NK-92 (cell line): ENCODE measurements around the gene SMG1.
"Not testable (repeated sequence)": the region's sequence is repeated elsewhere in the genome, so short reads cannot be mapped to it uniquely, and the experiment has no call there.

Experiments
- DNase-seq: peaks from one replicate; lab custom pipeline; 2025; ENCODE audit not compliant: unreplicated experiment; lab: John Stamatoyannopoulos, UW

Gene SMG1

DNA sequence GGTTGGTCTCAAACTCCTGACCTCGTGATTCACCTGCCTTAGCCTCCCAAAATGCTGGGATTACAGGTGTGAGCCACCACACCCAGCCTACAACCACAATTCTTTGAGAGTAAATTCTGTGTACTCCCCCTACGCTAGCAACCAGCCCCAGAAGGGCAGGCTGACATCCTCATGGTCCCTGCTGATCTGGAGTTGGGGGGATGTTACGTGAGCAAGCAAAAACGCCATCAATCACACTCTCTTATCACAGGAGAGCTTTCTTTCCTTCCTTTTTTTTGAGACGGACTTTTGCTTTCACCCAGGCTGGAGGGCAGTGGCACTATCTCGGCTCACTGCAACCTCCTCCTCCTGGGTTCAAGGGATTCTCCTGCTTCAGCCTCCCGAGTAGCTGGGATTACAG, 154.0 kb downstream of the SMG1 start:
- DNase-seq: not testable (repeated sequence)

DNA sequence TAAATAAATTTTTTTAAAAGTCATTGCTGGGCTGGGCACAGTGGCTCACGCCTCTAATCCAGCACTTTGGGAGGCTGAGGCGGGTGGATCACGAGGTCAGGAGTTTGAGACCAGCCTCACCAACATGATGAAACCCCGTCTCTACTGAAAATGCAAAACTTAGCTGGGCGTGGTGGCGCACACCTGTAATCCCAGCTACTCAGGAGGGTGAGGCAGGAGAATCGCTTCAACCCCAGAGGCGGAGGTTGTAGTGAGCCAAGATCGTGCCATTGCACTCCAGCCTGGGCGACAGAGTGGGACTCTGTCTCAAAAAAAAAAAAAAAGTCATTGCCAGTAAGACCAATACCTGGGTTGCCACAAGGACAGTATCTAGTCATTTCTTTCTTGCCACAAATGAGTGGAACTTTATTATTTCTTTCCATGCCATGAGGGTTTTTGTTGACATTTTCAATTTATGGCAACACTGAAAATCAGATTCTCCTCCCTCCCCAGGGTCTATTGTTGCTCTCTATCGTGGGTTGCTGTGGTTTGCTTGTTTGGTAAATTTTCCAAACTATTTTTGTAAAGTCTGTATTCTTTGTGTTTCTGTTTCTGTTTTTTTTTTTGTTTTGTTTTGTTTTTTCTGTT, 155.8 kb downstream of the SMG1 start:
- not testable (repeated sequence) for DNase-seq

DNA sequence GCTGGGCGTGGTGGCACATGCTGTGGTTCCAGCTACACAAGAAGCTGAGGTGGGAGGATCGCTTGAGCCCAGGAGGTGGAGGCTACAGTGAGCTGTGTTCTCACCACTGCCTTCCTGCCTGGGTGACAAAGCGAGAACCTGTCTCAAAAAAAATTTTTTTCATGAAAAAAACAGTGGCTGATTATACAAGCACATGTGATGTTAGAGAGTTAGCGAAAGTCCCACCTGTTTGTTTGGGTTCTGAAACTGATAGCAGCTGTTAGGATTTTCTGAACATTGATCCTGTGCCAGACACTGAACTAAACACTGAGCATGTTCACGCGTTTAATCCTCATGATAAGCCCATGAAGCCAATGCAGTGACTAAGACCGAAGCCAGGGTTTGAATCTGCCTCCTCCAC, 159.0 kb downstream of the SMG1 start:
- not testable (repeated sequence) for DNase-seq

DNA sequence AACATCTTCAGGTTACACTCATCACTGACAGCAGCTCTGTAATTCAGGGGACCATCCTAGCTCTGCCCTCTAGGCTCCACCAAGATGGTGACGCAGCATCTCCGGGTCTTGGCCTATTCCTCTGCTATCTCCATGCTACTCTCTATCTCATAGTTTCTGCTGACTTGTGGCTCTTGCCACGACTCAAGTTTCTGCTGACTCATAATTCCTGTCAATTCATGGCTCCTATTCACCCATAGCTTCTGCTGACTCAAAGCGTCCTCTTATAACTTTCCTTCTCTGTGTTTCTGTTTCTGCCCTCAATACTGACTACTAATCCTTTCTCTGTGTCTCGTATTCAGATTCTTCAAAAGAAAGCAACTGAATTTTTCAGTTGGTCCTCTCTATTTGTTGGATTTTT, 163.5 kb downstream of the SMG1 start:
- not testable (repeated sequence) for DNase-seq

DNA sequence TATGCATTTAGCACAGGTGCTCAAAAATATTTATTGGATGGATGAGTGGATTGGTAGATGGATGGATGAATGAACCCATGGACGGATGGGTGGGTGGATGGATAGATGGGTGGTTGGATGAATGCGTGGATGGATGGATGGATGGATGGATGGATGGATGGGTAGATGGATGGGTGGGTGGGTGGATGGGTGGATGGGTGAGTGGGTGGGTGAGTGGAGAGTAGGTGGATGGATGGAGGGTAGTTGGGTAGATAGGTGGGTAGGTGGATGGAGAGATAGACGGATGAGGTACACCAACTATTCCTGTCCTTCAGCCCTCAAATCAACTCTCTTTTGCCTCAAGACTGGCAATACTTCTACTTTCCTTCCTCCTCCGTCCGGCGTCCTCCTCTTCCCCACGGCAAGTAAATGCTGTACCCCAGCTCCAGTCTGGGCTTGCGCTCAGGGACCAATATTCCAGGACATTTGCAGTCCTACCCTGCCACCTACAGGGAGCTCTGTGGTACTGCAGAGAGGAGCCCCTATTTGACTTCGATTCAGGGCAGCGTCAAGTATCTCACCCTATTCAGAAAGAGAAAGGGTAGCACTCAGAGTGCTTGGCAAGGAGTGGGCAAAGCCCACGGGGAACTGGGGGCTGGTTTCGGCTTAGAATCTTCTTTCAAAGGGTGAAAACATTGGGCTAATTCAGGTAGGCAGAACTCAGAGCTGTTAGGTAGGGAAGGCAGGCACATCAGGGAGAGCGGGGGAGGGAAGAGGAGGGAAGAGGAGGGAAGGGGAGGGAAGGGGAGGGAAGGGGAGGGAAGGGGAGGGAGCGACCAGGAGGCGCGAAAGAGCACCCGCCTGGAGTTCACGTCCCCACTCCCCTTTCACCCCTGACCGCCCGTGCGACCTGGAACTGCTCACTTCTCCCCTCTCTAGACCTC, 166.3 kb downstream of the SMG1 start:
- not testable (repeated sequence) for DNase-seq

DNA sequence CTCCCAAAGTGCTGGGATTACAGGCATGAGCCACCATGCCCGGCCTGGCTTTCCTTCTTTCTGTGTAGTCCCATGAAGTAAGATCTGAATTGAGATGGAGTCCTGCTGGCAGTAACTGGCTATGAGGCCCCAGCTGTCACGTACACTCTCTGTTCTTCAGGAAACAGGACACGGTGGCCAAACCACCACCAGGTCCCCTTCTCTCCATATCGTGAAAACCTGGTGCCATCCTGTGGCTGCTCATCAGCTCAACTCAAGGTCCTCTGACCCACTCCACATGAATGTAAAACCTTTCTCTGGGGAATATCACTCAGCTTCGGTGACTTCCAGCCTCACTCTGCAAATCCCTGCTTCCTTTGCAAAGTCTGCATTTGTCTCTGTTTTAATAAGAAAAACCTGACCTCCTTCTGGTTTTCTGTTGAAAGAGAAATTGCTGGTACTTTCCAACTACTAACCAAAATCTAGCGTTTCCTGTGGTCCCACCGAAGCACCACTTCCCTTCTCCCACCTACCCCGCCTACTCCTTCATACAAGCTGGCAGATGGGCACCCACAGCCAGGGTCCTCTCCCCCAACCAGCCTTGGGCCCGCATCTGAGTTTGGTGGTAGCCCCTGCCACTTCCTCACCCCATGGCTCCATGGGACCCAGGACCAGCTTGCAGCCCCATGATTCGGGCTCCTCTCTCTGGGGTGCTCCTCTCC, 168.1 kb downstream of the SMG1 start:
- not testable (repeated sequence) for DNase-seq

DNA sequence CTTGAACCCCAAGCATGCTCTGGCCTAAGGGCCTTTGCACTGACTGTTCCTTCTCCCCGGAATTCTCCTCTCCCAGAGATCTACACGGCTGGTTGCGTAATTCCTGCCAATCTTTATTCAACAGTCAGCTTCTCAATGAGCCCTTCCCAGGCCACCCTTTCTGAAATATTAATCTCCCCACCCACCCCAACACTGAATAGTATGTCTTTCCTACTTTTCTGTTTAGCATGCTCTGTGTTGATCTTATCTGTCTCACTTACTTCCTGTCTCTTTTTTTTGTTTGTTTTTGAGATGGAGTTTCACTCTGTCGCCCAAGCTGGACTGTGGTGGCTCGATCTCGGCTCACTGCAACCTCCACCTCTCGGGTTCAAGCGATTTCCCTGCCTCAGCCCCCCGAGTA, 169.6 kb downstream of the SMG1 start:
- not testable (repeated sequence) for DNase-seq
